HG03460 (cell line): Measurements from ENCODE around the gene PDS5A.
"Not testable (repeated sequence)": the region's sequence is repeated elsewhere in the genome, so short reads cannot be mapped to it uniquely, and the experiment has no call there.

Experiments
- ATAC-seq: cut with Tn5 transposase; IDR thresholded peaks from one replicate; pipeline ENCODE4 v1.9.1; 2021; ENCODE audit not compliant: unreplicated experiment

The PDS5A gene

GRCh38 chr4:39905019-39905418 lies 72.7 kb downstream of the PDS5A start:
- ATAC-seq = not testable (repeated sequence)

GRCh38 chr4:39900966-39901365 lies 76.7 kb downstream of the PDS5A start:
- ATAC-seq = no peak

GRCh38 chr4:39899291-39899690 lies 78.4 kb downstream of the PDS5A start:
- no peak for ATAC-seq

- ATAC-seq = no peak
Measured at GRCh38 chr4:39898015-39898414, 79.7 kb downstream of the PDS5A start.

GRCh38 chr4:39893693-39894072 lies 84.0 kb downstream of the PDS5A start:
- ATAC-seq = no peak

GRCh38 chr4:39892988-39893692 lies 84.6 kb downstream of the PDS5A start:
- no peak for ATAC-seq

GRCh38 chr4:39889226-39889625 lies 88.5 kb downstream of the PDS5A start:
- ATAC-seq = no peak

GRCh38 chr4:39888541-39888940 lies 89.2 kb downstream of the PDS5A start:
- ATAC-seq = no peak

GRCh38 chr4:39883646-39884045 lies 94.1 kb downstream of the PDS5A start:
- no peak for ATAC-seq

GRCh38 chr4:39881789-39882188 lies 95.9 kb downstream of the PDS5A start:
- ATAC-seq = no peak

GRCh38 chr4:39877971-39878370 lies 99.7 kb downstream of the PDS5A start:
- ATAC-seq = no peak

- ATAC-seq = no peak
Measured at GRCh38 chr4:39873823-39874222, 103.9 kb downstream of the PDS5A start.

- ATAC-seq = no peak
Measured at GRCh38 chr4:39865280-39865679, 112.4 kb downstream of the PDS5A start.

- ATAC-seq = no peak
Measured at GRCh38 chr4:39864391-39864790, 113.3 kb downstream of the PDS5A start.

- ATAC-seq = no peak
Measured at GRCh38 chr4:39860804-39861203, 116.9 kb downstream of the PDS5A start.

GRCh38 chr4:39855909-39856512 lies 121.7 kb downstream of the PDS5A start:
- no peak for ATAC-seq

GRCh38 chr4:39852636-39853035 lies 125.1 kb downstream of the PDS5A start:
- no peak for ATAC-seq

- no peak for ATAC-seq
Measured at GRCh38 chr4:39850727-39851126, 127.0 kb downstream of the PDS5A start.

- ATAC-seq = no peak
Measured at GRCh38 chr4:39846705-39847104, 131.0 kb downstream of the PDS5A start.

GRCh38 chr4:39846120-39846519 lies 131.6 kb downstream of the PDS5A start:
- no peak for ATAC-seq

GRCh38 chr4:39841894-39842293 lies 135.8 kb downstream of the PDS5A start:
- no peak for ATAC-seq

GRCh38 chr4:39840516-39840915 lies 137.2 kb downstream of the PDS5A start:
- ATAC-seq = not testable (repeated sequence)

GRCh38 chr4:39840027-39840426 lies 137.7 kb downstream of the PDS5A start:
- ATAC-seq = no peak
